Effector memory CD8-positive, alpha-beta T cell (primary cell): Measurements from ENCODE around the gene PHETA2.

Experiments
- ATAC-seq: fragments of 150-1000 bp; cut with Tn5 transposase; replicated peaks from 2 replicates; pipeline ENCODE4 v1.10.0; 2021; ENCODE audit warnings: mild to moderate bottlenecking, moderate library complexity
- DNase-seq, 3 experiments: peaks; one replicate each; pipeline ENCODE4 v3.0.0; 2021
- H3K27ac Mint-ChIP-seq, 2 donors: one replicate each; pipeline ENCODE4 v1.8.0; 2022; ENCODE audit warnings: mild to moderate bottlenecking in 2 of 2, mixed read lengths in 2 of 2, moderate library complexity in 2 of 2
- H3K27me3 Mint-ChIP-seq, 2 donors: one replicate each; pipeline ENCODE4 v1.8.0; 2022; ENCODE audit warnings: mixed read lengths in 2 of 2
- H3K36me3 Mint-ChIP-seq: one replicate; pipeline ENCODE4 v1.8.0; 2022; ENCODE audit warnings: mild to moderate bottlenecking, moderate library complexity, mixed read lengths; ENCODE audit not compliant: insufficient read depth
- H3K4me1 Mint-ChIP-seq, 2 donors: one replicate each; pipeline ENCODE4 v1.8.0; 2022; ENCODE audit warnings: low read depth in 2 of 2, mixed read lengths in 2 of 2
- H3K4me3 Mint-ChIP-seq, 2 donors: one replicate each; pipeline ENCODE4 v1.8.0; 2022; ENCODE audit warnings: mild to moderate bottlenecking in 2 of 2, mixed read lengths in 2 of 2, moderate library complexity in 2 of 2
- H3K9me3 Mint-ChIP-seq, 2 donors: one replicate each; pipeline ENCODE4 v1.8.0; 2022; ENCODE audit warnings: mixed read lengths in 2 of 2

The PHETA2 gene

DNA sequence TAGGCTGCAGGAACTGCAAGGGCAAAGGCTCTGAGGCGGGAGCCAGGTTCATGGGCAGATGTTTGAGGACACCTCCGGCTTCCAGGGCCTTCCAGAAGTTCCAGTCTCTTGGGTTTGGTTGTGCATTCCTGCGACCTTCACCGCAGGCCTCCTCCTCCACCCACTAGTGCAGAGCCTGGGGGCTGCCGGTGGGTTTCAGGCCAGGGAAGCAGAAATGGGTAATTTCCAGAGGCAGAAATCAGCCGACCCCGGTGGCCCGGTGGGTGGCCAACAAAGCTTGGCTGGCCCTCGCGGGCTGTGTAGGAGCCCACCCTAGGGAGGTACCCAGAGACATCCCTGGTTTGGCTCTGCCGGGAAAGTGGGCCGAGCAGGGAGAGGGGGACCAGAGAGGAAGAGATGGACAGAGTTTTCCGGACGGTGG lies 417 bp upstream of the PHETA2 start:
- peak overlapping the region; percentile 68 to 71 for H3K4me3 Mint-ChIP-seq
- peaks cover 22 to 27% of the 10 kb centered on the region in 2 donors for H3K4me1 Mint-ChIP-seq
- H3K27me3 Mint-ChIP-seq: no peaks in the 10 kb centered on the region
- H3K27ac Mint-ChIP-seq: peak overlapping the region in 1 of 2 donors; percentile 59
- peaks cover 10% of the 10 kb centered on the region for H3K36me3 Mint-ChIP-seq
- ATAC-seq (no peak), DNase-seq (no peak)
- no peaks in the 10 kb centered on the region for H3K9me3 Mint-ChIP-seq

DNA sequence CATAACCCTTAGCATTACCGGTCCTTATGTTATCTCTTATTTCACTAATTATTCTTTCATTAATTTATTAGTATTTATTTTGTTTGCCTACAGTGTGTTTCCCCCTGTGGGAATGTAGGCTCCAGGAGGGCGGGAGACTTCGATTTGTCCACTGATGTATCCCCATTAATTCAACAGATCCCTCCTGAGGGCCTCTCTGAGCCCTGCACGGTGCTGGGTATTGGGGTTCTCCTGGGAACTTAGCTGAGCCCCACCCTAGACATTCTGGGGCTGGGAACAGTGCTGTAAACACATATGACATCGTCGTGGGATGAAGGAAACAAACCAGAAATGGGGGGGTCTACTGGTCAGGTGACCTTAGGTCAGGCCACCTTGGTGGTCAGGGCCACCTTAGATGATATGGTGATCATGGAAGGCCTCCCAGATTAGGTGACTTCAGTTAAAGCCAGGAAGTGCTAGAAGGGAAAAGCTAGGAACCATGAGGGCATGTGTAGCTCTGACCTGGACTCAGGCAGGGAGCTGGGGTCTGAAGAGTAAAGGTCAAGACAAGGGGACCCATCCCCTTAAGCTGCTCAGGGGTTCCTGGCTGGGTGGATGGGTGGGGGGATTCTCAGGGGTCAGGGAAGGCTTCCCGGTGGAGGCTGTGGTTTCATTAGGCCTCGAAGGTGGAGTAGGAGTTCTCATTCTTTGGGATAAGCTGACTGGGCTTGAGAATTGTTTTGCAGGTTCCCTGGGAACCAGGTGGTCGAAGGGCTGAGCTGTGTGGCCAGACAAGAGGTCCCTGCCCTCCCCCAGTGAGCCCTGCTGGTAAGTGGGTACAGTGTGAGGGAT lies 1.0 kb downstream of the PHETA2 start:
- Mint-ChIP-seq H3K4me1 (peaks cover 30 to 32% of the 10 kb centered on the region in 2 donors), H3K36me3 (peaks cover 21% of the 10 kb centered on the region), H3K27me3 (no peaks in the 10 kb centered on the region), H3K4me3 (peak overlapping the region; percentile 50 to 54), H3K9me3 (no peaks in the 10 kb centered on the region), H3K27ac (peak overlapping the region; percentile 26 to 78)
- DNase-seq: no peak
- ATAC-seq: no peak

GRCh38 chr22:42076764-42077485 lies 2.9 kb downstream of the PHETA2 start:
- Mint-ChIP-seq H3K27ac (no peak overlapping the region), H3K36me3 (peaks cover 25% of the 10 kb centered on the region), H3K9me3 (no peaks in the 10 kb centered on the region), H3K27me3 (no peaks in the 10 kb centered on the region), H3K4me1 (peaks cover 18 to 26% of the 10 kb centered on the region in 2 donors), H3K4me3 (no peak overlapping the region)
- DNase-seq (no peak), ATAC-seq (no peak)

DNA sequence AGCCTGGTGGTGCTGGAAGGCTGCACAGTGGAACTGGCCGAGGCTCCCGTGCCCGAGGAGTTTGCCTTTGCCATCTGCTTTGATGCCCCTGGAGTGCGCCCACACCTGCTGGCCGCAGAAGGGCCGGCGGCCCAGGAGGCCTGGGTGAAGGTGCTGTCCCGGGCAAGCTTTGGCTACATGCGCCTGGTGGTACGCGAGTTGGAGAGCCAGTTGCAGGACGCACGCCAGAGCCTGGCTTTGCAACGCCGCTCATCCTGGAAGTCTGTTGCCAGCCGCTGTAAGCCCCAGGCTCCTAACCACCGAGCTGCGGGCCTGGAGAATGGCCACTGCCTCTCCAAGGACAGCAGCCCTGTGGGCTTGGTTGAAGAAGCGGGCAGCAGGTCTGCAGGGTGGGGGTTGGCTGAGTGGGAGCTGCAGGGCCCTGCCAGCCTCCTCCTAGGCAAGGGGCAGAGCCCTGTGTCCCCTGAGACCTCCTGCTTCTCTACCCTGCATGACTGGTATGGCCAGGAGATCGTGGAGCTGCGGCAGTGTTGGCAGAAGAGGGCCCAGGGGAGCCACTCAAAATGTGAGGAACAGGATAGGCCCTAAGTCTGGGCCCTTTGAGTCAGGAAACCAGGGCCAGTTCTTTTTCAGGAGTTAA lies 3.6 kb downstream of the PHETA2 start:
- H3K36me3 Mint-ChIP-seq: peaks cover 26% of the 10 kb centered on the region
- ATAC-seq (no peak), DNase-seq (no peak)
- no peaks in the 10 kb centered on the region for H3K27me3 Mint-ChIP-seq
- H3K4me3 Mint-ChIP-seq: no peak overlapping the region
- H3K27ac Mint-ChIP-seq: no peak overlapping the region
- no peaks in the 10 kb centered on the region for H3K9me3 Mint-ChIP-seq
- H3K4me1 Mint-ChIP-seq: peaks cover 18 to 31% of the 10 kb centered on the region in 2 donors

DNA sequence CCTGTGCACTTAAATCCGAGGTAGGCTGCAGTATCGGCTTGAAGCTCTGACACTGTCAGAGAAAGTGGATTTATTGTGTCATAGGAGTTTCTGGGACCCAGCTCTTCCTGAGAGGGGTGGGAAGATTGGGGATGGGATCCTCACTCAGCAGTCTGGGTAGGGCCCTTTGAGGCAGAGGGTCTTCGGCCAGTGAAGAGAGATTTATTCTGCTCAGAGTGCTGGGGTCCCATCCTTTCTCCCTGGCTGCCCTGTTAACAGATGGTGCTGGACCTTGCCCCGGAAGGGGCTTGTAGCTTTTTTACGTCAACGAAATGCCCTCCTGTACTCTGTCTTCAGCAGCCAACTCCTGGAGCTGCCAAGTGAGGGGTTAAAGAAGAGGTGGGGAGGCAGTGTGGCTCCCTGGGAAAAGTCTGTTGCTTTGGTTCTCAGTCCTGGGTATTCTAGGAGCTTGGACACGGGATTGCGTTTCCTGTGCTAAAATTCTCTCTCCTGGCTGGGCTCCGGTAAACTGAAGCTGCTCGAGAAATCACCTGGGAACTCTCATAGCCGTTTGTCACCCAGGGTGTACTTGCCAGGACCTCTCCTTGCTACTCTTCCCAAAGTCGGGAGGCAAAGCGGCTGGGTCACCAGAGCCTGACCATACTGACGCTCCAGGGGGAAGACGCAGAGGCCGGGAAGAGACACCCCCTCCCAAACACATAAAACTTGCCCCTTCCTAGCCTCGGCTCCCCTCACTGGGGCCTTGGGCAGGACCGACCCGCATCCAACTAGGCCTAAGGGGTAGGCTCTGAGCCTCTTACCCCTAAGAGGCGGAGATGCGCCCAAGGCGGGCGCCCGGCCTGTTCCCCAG lies 4.6 kb downstream of the PHETA2 start:
- H3K4me3 Mint-ChIP-seq: peak overlapping the region; percentile 97 to 98
- H3K4me1 Mint-ChIP-seq: peaks cover 18 to 30% of the 10 kb centered on the region in 2 donors
- no peaks in the 10 kb centered on the region for H3K27me3 Mint-ChIP-seq
- no peaks in the 10 kb centered on the region for H3K9me3 Mint-ChIP-seq
- DNase-seq (no peak), ATAC-seq (no peak)
- H3K27ac Mint-ChIP-seq: peak overlapping the region; percentile 99
- peaks cover 27% of the 10 kb centered on the region for H3K36me3 Mint-ChIP-seq

- Mint-ChIP-seq H3K27ac (peak within 1 kb of the TSS; percentile 99), H3K4me3 (peak within 1 kb of the TSS; percentile 97 to 98), H3K9me3 (no peaks in the 10 kb centered on the region), H3K27me3 (no peaks in the 10 kb centered on the region), H3K36me3 (peaks cover 35% of the 10 kb centered on the region), H3K4me1 (peaks cover 18 to 30% of the 10 kb centered on the region in 2 donors)
- ATAC-seq (peak; percentile 88), DNase-seq (peak; percentile 96 to 98 (median 97))
These were observed 5.5 kb downstream of the PHETA2 start, which contains the start of gene SMDT1 for GRCh38 chr22:42079319-42080251. Gene SMDT1 (plus strand): TSS chr22:42079700. CDS start chr22:42079769, 69 bp downstream.

DNA sequence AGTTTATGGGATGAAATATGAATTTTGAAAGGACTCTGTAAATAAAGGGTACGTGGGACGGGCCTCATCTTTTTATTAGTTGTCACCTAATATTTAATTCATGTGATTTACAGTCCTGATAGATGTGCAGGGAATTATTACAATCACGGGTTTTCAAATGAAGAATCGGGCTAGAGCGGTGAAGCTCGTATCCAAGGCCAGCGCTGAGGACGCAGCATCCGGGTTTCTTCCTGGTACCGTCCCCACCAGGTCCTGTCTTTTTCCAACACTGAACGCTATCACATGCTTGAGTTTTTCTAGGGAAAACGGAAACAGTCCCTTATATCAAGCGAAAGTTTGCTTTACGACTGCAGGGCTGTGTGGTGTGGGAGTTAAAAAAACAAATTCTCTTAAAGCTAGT lies 6.2 kb downstream of the PHETA2 start:
- H3K4me3 Mint-ChIP-seq: peak overlapping the region; percentile 97 to 98
- no peaks in the 10 kb centered on the region for H3K27me3 Mint-ChIP-seq
- DNase-seq: no peak
- H3K27ac Mint-ChIP-seq: peak overlapping the region; percentile 99
- H3K36me3 Mint-ChIP-seq: peaks cover 40% of the 10 kb centered on the region
- H3K9me3 Mint-ChIP-seq: no peaks in the 10 kb centered on the region
- H3K4me1 Mint-ChIP-seq: peaks cover 14 to 26% of the 10 kb centered on the region in 2 donors
- no peak for ATAC-seq

GRCh38 chr22:42083119-42083518 lies 9.1 kb downstream of the PHETA2 start:
- Mint-ChIP-seq H3K9me3 (no peaks in the 10 kb centered on the region), H3K4me3 (no peak overlapping the region), H3K36me3 (peaks cover 60% of the 10 kb centered on the region), H3K27ac (no peak overlapping the region), H3K27me3 (no peaks in the 10 kb centered on the region), H3K4me1 (peaks cover 14 to 26% of the 10 kb centered on the region in 2 donors)
- DNase-seq (no peak), ATAC-seq (no peak)

GRCh38 chr22:42084874-42085273 lies 10.8 kb downstream of the PHETA2 start:
- Mint-ChIP-seq H3K27me3 (no peaks in the 10 kb centered on the region), H3K36me3 (peaks cover 53% of the 10 kb centered on the region), H3K9me3 (no peaks in the 10 kb centered on the region), H3K27ac (no peak overlapping the region), H3K4me1 (peaks cover 19 to 22% of the 10 kb centered on the region in 2 donors), H3K4me3 (no peak overlapping the region)
- DNase-seq (no peak), ATAC-seq (no peak)

DNA sequence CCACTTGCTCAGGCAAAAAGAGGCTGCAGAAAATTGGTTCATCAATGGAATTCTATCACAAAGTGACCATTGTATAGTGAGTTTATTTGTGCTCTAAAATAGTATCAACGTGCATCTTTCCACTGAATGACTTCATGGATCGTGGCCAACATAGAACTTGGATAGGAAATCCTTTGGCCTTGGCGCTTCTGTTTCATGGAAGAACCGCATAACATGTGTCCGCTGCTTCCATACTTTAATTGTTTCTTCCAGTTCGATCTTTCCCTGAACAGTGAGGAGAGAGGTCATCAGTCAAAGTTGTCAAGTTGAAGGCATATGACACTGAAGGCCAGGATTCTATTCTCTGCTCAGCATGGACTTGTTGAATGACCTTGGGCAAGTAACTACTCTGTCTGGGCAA lies 12.0 kb downstream of the PHETA2 start:
- peaks cover 16 to 18% of the 10 kb centered on the region in 2 donors for H3K4me1 Mint-ChIP-seq
- H3K36me3 Mint-ChIP-seq: peaks cover 61% of the 10 kb centered on the region
- no peaks in the 10 kb centered on the region for H3K27me3 Mint-ChIP-seq
- ATAC-seq (no peak), DNase-seq (no peak)
- no peak overlapping the region for H3K27ac Mint-ChIP-seq
- no peak overlapping the region for H3K4me3 Mint-ChIP-seq
- no peaks in the 10 kb centered on the region for H3K9me3 Mint-ChIP-seq

- Mint-ChIP-seq H3K4me1 (peaks cover 14 to 21% of the 10 kb centered on the region in 2 donors), H3K36me3 (peaks cover 35% of the 10 kb centered on the region), H3K27ac (peak within 1 kb of the TSS; percentile 98 to 99), H3K27me3 (no peaks in the 10 kb centered on the region), H3K9me3 (no peaks in the 10 kb centered on the region), H3K4me3 (peak within 1 kb of the TSS; percentile 97 to 99)
- peak; percentile 96 to 97 (median 96) for DNase-seq
- peak; percentile 83 for ATAC-seq
These were observed 16.8 kb downstream of the PHETA2 start, which contains the start of gene NDUFA6 for GRCh38 chr22:42090596-42091454. Gene NDUFA6 (minus strand): TSS chr22:42090772. CDS start chr22:42090744, 28 bp downstream.
